PC-3 (cell line): ENCODE measurements around the gene MALSU1. TPM values are rescaled to one million over a fixed set of nuclear protein-coding genes. Genes with fewer than 3 reads are reported as not detected.
"Not testable (repeated sequence)": the region's sequence is repeated elsewhere in the genome, so short reads cannot be mapped to it uniquely, and the experiment has no call there.

ENCODE experiments used
- ATAC-seq: fragments of 200-7000 bp; cut with Tn5 transposase; 2 replicates; pipeline ENCODE4 v1.9.1; 2020; ENCODE audit warnings: mild to moderate bottlenecking, moderate library complexity
- BruUV-seq: library from RNA; stranded (reverse); fragments of 400-500 nt; replicated peaks from 2 replicates; lab custom pipeline; 2021; lab: Mats Ljungman, UMichigan
- CTCF ChIA-PET: fragments of 300-600 bp; sonication (Branson Sonifier 250); formaldehyde crosslinking; loops from one replicate; lab custom pipeline; 2022; ENCODE audit warnings: antibody characterized with exemption; lab: Charles Lee
- POLR2A ChIA-PET: fragments of 300-600 bp; sonication (Branson Sonifier 250); formaldehyde crosslinking; loops from one replicate; lab custom pipeline; 2022; ENCODE audit warnings: antibody characterized with exemption; ENCODE audit not compliant: unreplicated experiment; lab: Charles Lee
- DNase-seq: peaks from one replicate; pipeline ENCODE4 v3.0.0-alpha.2; 2015
- H2AFZ ChIP-seq: fragments of 300-600 bp; sonication (generic); 2 replicates; pipeline ENCODE4 v1.6.0; 2016; ENCODE audit warnings: antibody characterized with exemption, low read length
- H3F3A ChIP-seq: fragments of 300-600 bp; sonication (generic); one replicate; pipeline ENCODE4 v1.6.0; 2017; ENCODE audit warnings: antibody characterized with exemption, low read length, control low read depth, mild to moderate bottlenecking; ENCODE audit not compliant: unreplicated experiment
- H3K27ac ChIP-seq: fragments of 300-600 bp; sonication (generic); 2 replicates; pipeline ENCODE4 v1.5.1; 2016; ENCODE audit warnings: mild to moderate bottlenecking, low read length
- H3K27me3 ChIP-seq: fragments of 300-600 bp; sonication (generic); 2 replicates; pipeline ENCODE4 v1.6.1; 2016; ENCODE audit warnings: low read length, mixed read lengths
- H3K36me3 ChIP-seq: fragments of 300-600 bp; sonication (generic); 2 replicates; pipeline ENCODE4 v1.6.1; 2016; ENCODE audit warnings: low read depth, mixed run types, low read length, mixed read lengths
- H3K4me1 ChIP-seq: fragments of 300-600 bp; sonication (generic); 2 replicates; pipeline ENCODE4 v1.5.1; 2016; ENCODE audit warnings: low read length; ENCODE audit not compliant: insufficient read depth
- H3K4me2 ChIP-seq: fragments of 300-600 bp; sonication (generic); 2 replicates; pipeline ENCODE4 v1.6.0; 2016; ENCODE audit warnings: low read length
- H3K4me3 ChIP-seq: fragments of 300-600 bp; sonication (generic); 2 replicates; pipeline ENCODE4 v1.5.1; 2016; ENCODE audit warnings: mild to moderate bottlenecking, low read length, mixed read lengths
- H3K79me2 ChIP-seq: fragments of 300-600 bp; sonication (generic); 2 replicates; pipeline ENCODE4 v1.6.1; 2017; ENCODE audit warnings: low read length, mixed read lengths
- H3K9ac ChIP-seq: fragments of 300-600 bp; sonication (generic); 2 replicates; pipeline ENCODE4 v1.6.0; 2016; ENCODE audit warnings: mild to moderate bottlenecking, low read length
- H3K9me2 ChIP-seq: fragments of 300-600 bp; sonication (generic); replicated peaks from 2 replicates; pipeline ENCODE4 v1.6.1; 2016; ENCODE audit warnings: mixed run types, low read length, mixed read lengths
- H3K9me3 ChIP-seq: fragments of 300-600 bp; sonication (generic); 2 replicates; pipeline ENCODE4 v1.6.1; 2016; ENCODE audit warnings: low read length, mixed read lengths
- H4K20me1 ChIP-seq: fragments of 300-600 bp; sonication (generic); 2 replicates; pipeline ENCODE4 v1.6.1; 2016; ENCODE audit warnings: low read length, mixed read lengths
- EZH2 ChIP-seq: fragments of 300-600 bp; sonication (generic); IDR thresholded peaks from one replicate; pipeline ENCODE4 v1.6.1; 2017; ENCODE audit warnings: antibody characterized with exemption, mild to moderate bottlenecking, low read length; ENCODE audit not compliant: unreplicated experiment
- EZH2phosphoT487 ChIP-seq: fragments of 300-600 bp; sonication (generic); IDR thresholded peaks from 2 replicates; pipeline ENCODE4 v1.6.1; 2018; ENCODE audit warnings: mild to moderate bottlenecking, antibody characterized with exemption, low read length, borderline replicate concordance
- intact Hi-C: fragments of 100-400 bp; cut with micrococcal nuclease; formaldehyde crosslinking; loops from 2 replicates; pipeline ENCODE4 v1.9.0; 2023
- total RNA-seq: library from RNA; depleted of rRNA; stranded (reverse); fragments of >200 nt; gene quantifications from 2 replicates; pipeline ENCODE4 v1.2.3, GENCODE V29; 2014
- TF ChIP-seq, protein P1 (sequence below): fragments of 300-600 bp; sonication (generic); conservative IDR thresholded peaks from 2 replicates; pipeline ENCODE4 v1.5.1; 2017; ENCODE audit warnings: antibody characterized with exemption, low read depth, mild to moderate bottlenecking, low read length

MALSU1 gene
- total RNA-seq, 1 experiment from 2014 or later, result 284 TPM

- intact Hi-C loops, result no loop called here
- DNase-seq (no peak), ATAC-seq (no peak)
- POLR2A ChIA-PET, result no interaction called here
- Histone ChIP-seq H3K9me2 (no peaks in the 10 kb centered on the region), H3K4me3 (no peak overlapping the region), H3K79me2 (peaks cover 69% of the 10 kb centered on the region), H3K27me3 (no peaks in the 10 kb centered on the region), H3K36me3 (peaks cover 53% of the 10 kb centered on the region), H3K9me3 (no peaks in the 10 kb centered on the region), H3F3A (no peaks in the 10 kb centered on the region), H3K4me2 (no peak overlapping the region), H3K9ac (no peak overlapping the region), H3K4me1 (no peaks in the 10 kb centered on the region), H2AFZ (no peak overlapping the region), H3K27ac (no peak overlapping the region), H4K20me1 (peaks cover 6% of the 10 kb centered on the region; the same call in 1 of the 2 replicates)
- TF ChIP-seq EZH2 (no peak), EZH2phosphoT487 (no peak)
- TF ChIP-seq, protein P1, sequence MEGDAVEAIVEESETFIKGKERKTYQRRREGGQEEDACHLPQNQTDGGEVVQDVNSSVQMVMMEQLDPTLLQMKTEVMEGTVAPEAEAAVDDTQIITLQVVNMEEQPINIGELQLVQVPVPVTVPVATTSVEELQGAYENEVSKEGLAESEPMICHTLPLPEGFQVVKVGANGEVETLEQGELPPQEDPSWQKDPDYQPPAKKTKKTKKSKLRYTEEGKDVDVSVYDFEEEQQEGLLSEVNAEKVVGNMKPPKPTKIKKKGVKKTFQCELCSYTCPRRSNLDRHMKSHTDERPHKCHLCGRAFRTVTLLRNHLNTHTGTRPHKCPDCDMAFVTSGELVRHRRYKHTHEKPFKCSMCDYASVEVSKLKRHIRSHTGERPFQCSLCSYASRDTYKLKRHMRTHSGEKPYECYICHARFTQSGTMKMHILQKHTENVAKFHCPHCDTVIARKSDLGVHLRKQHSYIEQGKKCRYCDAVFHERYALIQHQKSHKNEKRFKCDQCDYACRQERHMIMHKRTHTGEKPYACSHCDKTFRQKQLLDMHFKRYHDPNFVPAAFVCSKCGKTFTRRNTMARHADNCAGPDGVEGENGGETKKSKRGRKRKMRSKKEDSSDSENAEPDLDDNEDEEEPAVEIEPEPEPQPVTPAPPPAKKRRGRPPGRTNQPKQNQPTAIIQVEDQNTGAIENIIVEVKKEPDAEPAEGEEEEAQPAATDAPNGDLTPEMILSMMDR, result no peak
- BruUV-seq, result no TSS peak
- CTCF ChIA-PET, result no interaction called here
These were observed 7.9 kb downstream of the MALSU1 start for GRCh38 chr7:23306936-23307521.

DNA sequence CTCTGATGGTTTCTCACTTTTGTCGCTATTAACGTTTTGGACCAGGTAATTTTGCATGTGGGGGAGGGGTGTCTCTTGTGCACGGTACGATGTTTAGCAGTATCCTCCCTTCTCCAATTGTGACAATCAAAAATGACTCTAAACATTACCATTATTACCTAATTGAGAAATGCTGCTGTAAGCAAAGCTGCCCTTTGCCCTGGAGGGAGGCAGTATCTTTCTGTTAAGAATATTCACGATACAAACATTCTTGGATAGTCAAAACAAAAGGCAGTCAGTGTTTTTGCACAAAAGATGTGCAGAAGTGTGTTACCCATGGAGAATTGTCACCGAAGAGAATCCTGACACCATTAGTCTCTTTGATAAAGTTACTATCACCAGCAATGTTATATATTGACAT, 9.6 kb downstream of the MALSU1 start:
- H3K9ac ChIP-seq, result no peak overlapping the region
- no peak overlapping the region for H3K4me3 ChIP-seq
- no peaks in the 10 kb centered on the region for H3F3A ChIP-seq
- peaks cover 52% of the 10 kb centered on the region for H3K79me2 ChIP-seq
- ChIA-PET POLR2A (no interaction called here), CTCF (no interaction called here)
- H3K27me3 ChIP-seq, result no peaks in the 10 kb centered on the region
- intact Hi-C loops, result no loop called here
- peaks cover 6% of the 10 kb centered on the region; the same call in 1 of the 2 replicates for H4K20me1 ChIP-seq
- no peak for DNase-seq
- no peak overlapping the region for H2AFZ ChIP-seq
- H3K36me3 ChIP-seq, result peaks cover 48% of the 10 kb centered on the region
- H3K4me1 ChIP-seq, result no peaks in the 10 kb centered on the region
- no peak for TF ChIP-seq EZH2phosphoT487
- no peak for TF ChIP-seq EZH2
- TF ChIP-seq, protein P1, result no peak
- H3K27ac ChIP-seq, result no peak overlapping the region
- no peak for ATAC-seq
- H3K4me2 ChIP-seq, result no peak overlapping the region
- BruUV-seq, result no TSS peak
- H3K9me2 ChIP-seq, result no peaks in the 10 kb centered on the region
- H3K9me3 ChIP-seq, result no peaks in the 10 kb centered on the region

- H3K27ac ChIP-seq, H3K4me2 ChIP-seq, H3K9ac ChIP-seq, H3K27me3 ChIP-seq, POLR2A ChIA-PET, H4K20me1 ChIP-seq, CTCF ChIA-PET, BruUV-seq, ATAC-seq, H3F3A ChIP-seq, H3K4me1 ChIP-seq, H3K4me3 ChIP-seq, H3K9me2 ChIP-seq, intact Hi-C loops, H3K9me3 ChIP-seq, H2AFZ ChIP-seq, DNase-seq: not testable (repeated sequence)
- H3K79me2 ChIP-seq, result peaks cover 18% of the 10 kb centered on the region
- H3K36me3 ChIP-seq, result peaks cover 40% of the 10 kb centered on the region
These were observed 13.0 kb downstream of the MALSU1 start for GRCh38 chr7:23312141-23312540.
